HEK293 (cell line): ENCODE results near the gene ATP5F1B.
A peak's percentile ranks its signal among the peaks of the same experiment; 100 is the strongest.

Experiments used
- CTCF ChIA-PET: fragments of 350-600 bp; formaldehyde crosslinking; extraction: SDS; loops from one replicate; lab custom pipeline; 2021; ENCODE audit warnings: antibody characterized with exemption; lab: Yijun Ruan, JAX
- POLR2A ChIA-PET: fragments of 300-600 bp; formaldehyde crosslinking; extraction: SDS; loops from one replicate; lab custom pipeline; 2020; ENCODE audit warnings: antibody characterized with exemption, inconsistent platforms; lab: Yijun Ruan, JAX
- H3K27ac ChIP-seq: fragments of 200-500 bp; sonication (Bioruptor generic); 2 replicates; pipeline ENCODE4 v1.5.1; 2014; ENCODE audit warnings: low read depth, low read length, control low read depth, inconsistent platforms; ENCODE audit errors: extremely low read depth
- H3K36me3 ChIP-seq, 2 experiments: fragments of 200-500 bp in 1 of 2; sonication (Bioruptor generic) in 1 of 2; 1 replicate in 1 of 2; 2 replicates in 1 of 2; pipeline ENCODE4 v1.5.1; 2014 to 2017; ENCODE audit warnings: inconsistent platforms in 2 of 2, low read length in 2 of 2; ENCODE audit not compliant: control insufficient read depth in 2 of 2, insufficient read depth in 1 of 2
- H3K4me1 ChIP-seq: fragments of 200-500 bp; sonication (Bioruptor generic); 2 replicates; pipeline ENCODE4 v1.5.1; 2014; ENCODE audit warnings: mild to moderate bottlenecking, low read length, inconsistent platforms; ENCODE audit not compliant: control insufficient read depth, insufficient read depth
- H3K4me3 ChIP-seq: 2 replicates; pipeline ENCODE4 v1.5.1; 2011; ENCODE audit warnings: low read depth, mild to moderate bottlenecking, control low read depth, low read length, moderate library complexity
- H3K9me3 ChIP-seq: fragments of 200-500 bp; sonication (Bioruptor generic); 2 replicates; pipeline ENCODE4 v1.5.1; 2014; ENCODE audit warnings: low read depth, low read length, inconsistent platforms; ENCODE audit not compliant: control insufficient read depth, insufficient read depth
- ATF2 ChIP-seq: fragments of 450-650 bp; formaldehyde crosslinking; IDR thresholded peaks from 2 replicates; pipeline ENCODE4 v1.5.1; 2016; ENCODE audit warnings: missing biosample characterization, missing genetic modification characterization, low read depth
- REPIN1 ChIP-seq: fragments of 450-650 bp; formaldehyde crosslinking; IDR thresholded peaks from 2 replicates; pipeline ENCODE4 v1.5.1; 2017; ENCODE audit warnings: missing biosample characterization, missing genetic modification characterization, low read depth
- SETDB1 ChIP-seq: IDR thresholded peaks from one replicate; pipeline ENCODE4 v1.6.1; 2017; ENCODE audit warnings: mild to moderate bottlenecking, low read length, moderate library complexity, mixed read lengths; ENCODE audit not compliant: insufficient read length
- ZBTB20 ChIP-seq: fragments of 450-650 bp; formaldehyde crosslinking; IDR thresholded peaks from 2 replicates; pipeline ENCODE4 v1.5.1; 2016; ENCODE audit warnings: missing biosample characterization, missing genetic modification characterization
- ZBTB26 ChIP-seq: fragments of 450-650 bp; formaldehyde crosslinking; optimal IDR thresholded peaks from 2 replicates; pipeline ENCODE3; 2016; ENCODE audit warnings: missing biosample characterization, mild to moderate bottlenecking, missing genetic modification characterization
- ZNF10 ChIP-seq: fragments of 450-650 bp; formaldehyde crosslinking; IDR thresholded peaks from 2 replicates; pipeline ENCODE4 v1.5.1; 2017; ENCODE audit warnings: missing biosample characterization, missing genetic modification characterization
- ZNF146 ChIP-seq: fragments of 450-650 bp; formaldehyde crosslinking; IDR thresholded peaks from 2 replicates; pipeline ENCODE4 v1.5.1; 2016; ENCODE audit warnings: missing biosample characterization, missing genetic modification characterization
- ZNF398 ChIP-seq: fragments of 450-650 bp; formaldehyde crosslinking; IDR thresholded peaks from 2 replicates; pipeline ENCODE4 v1.5.1; 2017; ENCODE audit warnings: missing biosample characterization, missing genetic modification characterization
- ZNF473 ChIP-seq: fragments of 450-650 bp; formaldehyde crosslinking; IDR thresholded peaks from 2 replicates; pipeline ENCODE4 v1.5.1; 2017; ENCODE audit warnings: missing biosample characterization, missing genetic modification characterization
- ZNF501 ChIP-seq: fragments of 450-650 bp; formaldehyde crosslinking; IDR thresholded peaks from 2 replicates; pipeline ENCODE4 v1.5.1; 2016; ENCODE audit warnings: missing biosample characterization, missing genetic modification characterization
- ZNF549 ChIP-seq: fragments of 450-650 bp; IDR thresholded peaks from 2 replicates; pipeline ENCODE4 v1.5.1; 2018; ENCODE audit warnings: missing biosample characterization, missing genetic modification characterization, mild to moderate bottlenecking, inconsistent platforms, moderate library complexity
- ZNF585B ChIP-seq: fragments of 450-650 bp; formaldehyde crosslinking; IDR thresholded peaks from 2 replicates; pipeline ENCODE4 v1.5.1; 2016; ENCODE audit warnings: missing biosample characterization, missing genetic modification characterization
- ZNF639 ChIP-seq: fragments of 450-650 bp; formaldehyde crosslinking; IDR thresholded peaks from 2 replicates; pipeline ENCODE4 v1.5.1; 2016; ENCODE audit warnings: missing biosample characterization, missing genetic modification characterization
- ZNF76 ChIP-seq: fragments of 450-650 bp; formaldehyde crosslinking; IDR thresholded peaks from 2 replicates; pipeline ENCODE4; 2016; ENCODE audit warnings: low read depth, missing biosample characterization, missing genetic modification characterization, borderline replicate concordance

Gene ATP5F1B

GRCh38 chr12:56628671-56629458 lies 16.9 kb downstream of the ATP5F1B start (continued):
- TF ChIP-seq ZNF639 (tag by site-specific recombination): 0 out of 2 replicates have a peak, but pooled peaks have one; percentile 18
- no peak for TF ChIP-seq SETDB1
- TF ChIP-seq REPIN1: no peak

- ChIA-PET CTCF (interaction anchor here (4.0 kb wide), 1 partner anchor 10 kb away, joined by 32 read pairs; no protein-coding TSS in a partner anchor), POLR2A (interaction anchor here (0.5 to 1.1 kb wide), 2 partner anchors 9 to 10 kb away, joined by 3 to 7 read pairs; no protein-coding TSS in a partner anchor)
- H3K36me3 ChIP-seq: peaks cover 15 to 35% of the 10 kb centered on the region in 2 experiments; a peak in 2 of 3 replicates
- peaks cover 15% of the 10 kb centered on the region for H3K4me1 ChIP-seq
- no peak overlapping the region for H3K27ac ChIP-seq
- H3K4me3 ChIP-seq: no peak overlapping the region
- H3K9me3 ChIP-seq: no peaks in the 10 kb centered on the region
- TF ChIP-seq ZNF10 (tag by site-specific recombination) (peak; percentile 22; the same call in 1 of the 2 replicates), ZNF398 (tag by site-specific recombination) (no peak), ZNF549 (no peak), ZBTB26 (no peak)
Observed at GRCh38 chr12:56626701-56627100, 19.1 kb downstream of the ATP5F1B start.

- H3K36me3 ChIP-seq: peaks cover 35 to 66% of the 10 kb centered on the region in 2 experiments; a peak in 2 of 3 replicates
- CTCF ChIA-PET: interaction anchor here (0.8 to 4.0 kb wide), 4 partner anchors 14 to 63 kb away, joined by 3 to 32 read pairs (median 8); no protein-coding TSS in a partner anchor
- H3K9me3 ChIP-seq: no peaks in the 10 kb centered on the region
- H3K4me3 ChIP-seq: no peak overlapping the region
- no peak overlapping the region for H3K27ac ChIP-seq
- no peak for TF ChIP-seq ZBTB20
- TF ChIP-seq ATF2 (tag by site-specific recombination): no peak
- POLR2A ChIA-PET: interaction anchor here (3.8 kb wide), 1 partner anchor 14 kb away, joined by 14 read pairs; no protein-coding TSS in a partner anchor
- H3K4me1 ChIP-seq: peaks cover 7% of the 10 kb centered on the region
Observed at GRCh38 chr12:56622535-56622934, 23.2 kb downstream of the ATP5F1B start.

GRCh38 chr12:56616925-56617324 lies 28.9 kb downstream of the ATP5F1B start:
- POLR2A ChIA-PET: interaction anchor here (0.6 to 0.9 kb wide), 3 partner anchors 12 to 101 kb away, joined by 3 to 4 read pairs (median 3); no protein-coding TSS in a partner anchor
- no peak for TF ChIP-seq ZNF473 (tag by site-specific recombination)
- TF ChIP-seq ZNF146 (tag by site-specific recombination): no peak
- no peak for TF ChIP-seq ZNF501 (tag by site-specific recombination)
- no peak for TF ChIP-seq ZNF585B (tag by site-specific recombination)
- TF ChIP-seq ZNF76 (tag by site-specific recombination): no peak
- H3K4me3 ChIP-seq: no peak overlapping the region
- CTCF ChIA-PET: interaction anchor here (1.0 to 1.1 kb wide), 2 partner anchors 20 to 22 kb away, joined by 3 read pairs; no protein-coding TSS in a partner anchor
- no peaks in the 10 kb centered on the region for H3K9me3 ChIP-seq
- H3K36me3 ChIP-seq: peaks cover 57 to 88% of the 10 kb centered on the region in 2 experiments
- H3K27ac ChIP-seq: 0 out of 2 replicates have a peak overlapping the region, but pooled peaks have one; percentile 16
- no peaks in the 10 kb centered on the region for H3K4me1 ChIP-seq
